Parathyroid adenoma (tissue), 2 donors: ENCODE results near the gene GPR162.
A peak's percentile ranks its signal among the peaks of the same experiment; 100 is the strongest.

Source experiments
- H2AFZ ChIP-seq: fragments of 300-600 bp; sonication (generic); one replicate; pipeline ENCODE4 v1.7.0; 2017; ENCODE audit warnings: antibody characterized with exemption, mild to moderate bottlenecking
- H3K27ac ChIP-seq: fragments of 300-600 bp; sonication (generic); one replicate; pipeline ENCODE4 v1.7.0; 2017
- H3K27me3 ChIP-seq: fragments of 300-600 bp; sonication (generic); one replicate; pipeline ENCODE4 v1.7.0; 2017; ENCODE audit warnings: low read length; ENCODE audit not compliant: control insufficient read depth, insufficient read depth
- H3K36me3 ChIP-seq: fragments of 300-600 bp; sonication (generic); one replicate; pipeline ENCODE4 v1.7.0; 2017; ENCODE audit warnings: low read length; ENCODE audit not compliant: control insufficient read depth, insufficient read depth
- H3K4me1 ChIP-seq: fragments of 300-600 bp; sonication (generic); one replicate; pipeline ENCODE4 v1.7.0; 2017; ENCODE audit warnings: control low read depth
- H3K4me2 ChIP-seq: fragments of 300-600 bp; sonication (generic); one replicate; pipeline ENCODE4 v1.7.0; 2017; ENCODE audit warnings: low read length
- H3K4me3 ChIP-seq: fragments of 300-600 bp; sonication (generic); one replicate; pipeline ENCODE4 v1.7.0; 2017; ENCODE audit warnings: low read depth, low read length
- H3K79me2 ChIP-seq: fragments of 300-600 bp; sonication (generic); one replicate; pipeline ENCODE4 v1.7.0; 2017; ENCODE audit warnings: control low read depth
- H3K9ac ChIP-seq: fragments of 300-600 bp; sonication (generic); one replicate; pipeline ENCODE4 v1.7.0; 2017; ENCODE audit warnings: mild to moderate bottlenecking
- H3K9me3 ChIP-seq: fragments of 300-600 bp; sonication (generic); one replicate; pipeline ENCODE4 v1.7.0; 2017; ENCODE audit warnings: low read length; ENCODE audit not compliant: control insufficient read depth
- CTCF ChIP-seq: fragments of 300-600 bp; sonication (generic); IDR thresholded peaks from one replicate; pipeline ENCODE4 v1.7.0; 2017; ENCODE audit warnings: antibody characterized with exemption, mild to moderate bottlenecking
- donor health status: primary hyperparathyroidism.

The GPR162 gene

GRCh38 chr12:6791931-6792520 is 29.6 kb upstream of the GPR162 start:
- Histone ChIP-seq H3K4me1 (peaks cover 19% of the 10 kb centered on the region), H3K79me2 (peaks cover 23% of the 10 kb centered on the region), H3K27ac (peak overlapping the region; percentile 8), H3K36me3 (no peaks in the 10 kb centered on the region), H3K9ac (no peak overlapping the region), H3K4me3 (no peak overlapping the region), H3K4me2 (no peak overlapping the region), H3K27me3 (no peaks in the 10 kb centered on the region), H3K9me3 (no peaks in the 10 kb centered on the region), H2AFZ (peak overlapping the region; percentile 65)
- no peak for TF ChIP-seq CTCF

- TF ChIP-seq CTCF, result no peak
- peak overlapping the region; percentile 8 for H3K27ac ChIP-seq
Observed at GRCh38 chr12:6792522-6793201, 29.0 kb upstream of the GPR162 start.

GRCh38 chr12:6795088-6795487 is 26.5 kb upstream of the GPR162 start:
- Histone ChIP-seq H3K4me3 (no peak overlapping the region), H3K36me3 (no peaks in the 10 kb centered on the region), H3K4me2 (no peak overlapping the region), H3K4me1 (no peaks in the 10 kb centered on the region), H3K27ac (no peak overlapping the region), H3K9ac (no peak overlapping the region), H2AFZ (no peak overlapping the region), H3K79me2 (peaks cover 13% of the 10 kb centered on the region), H3K9me3 (no peaks in the 10 kb centered on the region), H3K27me3 (no peaks in the 10 kb centered on the region)
- TF ChIP-seq CTCF, result no peak

More at GRCh38 chr12:6792522-6793201, 29.0 kb upstream of the GPR162 start:
- no peaks in the 10 kb centered on the region for H3K27me3 ChIP-seq
- peaks cover 23% of the 10 kb centered on the region for H3K79me2 ChIP-seq
- peak overlapping the region; percentile 65 for H2AFZ ChIP-seq
- H3K9ac ChIP-seq, result no peak overlapping the region
- no peaks in the 10 kb centered on the region for H3K36me3 ChIP-seq
- H3K4me3 ChIP-seq, result no peak overlapping the region
- H3K4me1 ChIP-seq, result peaks cover 14% of the 10 kb centered on the region
- no peak overlapping the region for H3K4me2 ChIP-seq
- no peaks in the 10 kb centered on the region for H3K9me3 ChIP-seq

GRCh38 chr12:6796576-6796975 is 25.0 kb upstream of the GPR162 start:
- Histone ChIP-seq H3K27ac (no peak overlapping the region), H3K79me2 (peaks cover 7% of the 10 kb centered on the region), H3K4me1 (no peaks in the 10 kb centered on the region), H3K9me3 (no peaks in the 10 kb centered on the region), H3K4me2 (no peak overlapping the region), H2AFZ (no peak overlapping the region), H3K27me3 (no peaks in the 10 kb centered on the region), H3K9ac (no peak overlapping the region), H3K4me3 (no peak overlapping the region), H3K36me3 (no peaks in the 10 kb centered on the region)
- no peak for TF ChIP-seq CTCF

GRCh38 chr12:6799147-6799546 is 22.5 kb upstream of the GPR162 start:
- H2AFZ ChIP-seq, result no peak overlapping the region
- no peak overlapping the region for H3K4me3 ChIP-seq
- no peak overlapping the region for H3K9ac ChIP-seq
- H3K27ac ChIP-seq, result no peak overlapping the region
- TF ChIP-seq CTCF, result no peak
- H3K4me2 ChIP-seq, result no peak overlapping the region
- H3K4me1 ChIP-seq, result no peaks in the 10 kb centered on the region
- no peaks in the 10 kb centered on the region for H3K79me2 ChIP-seq
- no peaks in the 10 kb centered on the region for H3K27me3 ChIP-seq
- no peaks in the 10 kb centered on the region for H3K9me3 ChIP-seq
- H3K36me3 ChIP-seq, result no peaks in the 10 kb centered on the region
